ENCODE results near the gene CNNM3. TPM values are rescaled to one million over a fixed set of nuclear protein-coding genes. Genes with fewer than 3 reads are reported as not detected.

CNNM3 gene
- total RNA-seq, 1 experiment from 2014 or later, result 6.1 TPM

DNA sequence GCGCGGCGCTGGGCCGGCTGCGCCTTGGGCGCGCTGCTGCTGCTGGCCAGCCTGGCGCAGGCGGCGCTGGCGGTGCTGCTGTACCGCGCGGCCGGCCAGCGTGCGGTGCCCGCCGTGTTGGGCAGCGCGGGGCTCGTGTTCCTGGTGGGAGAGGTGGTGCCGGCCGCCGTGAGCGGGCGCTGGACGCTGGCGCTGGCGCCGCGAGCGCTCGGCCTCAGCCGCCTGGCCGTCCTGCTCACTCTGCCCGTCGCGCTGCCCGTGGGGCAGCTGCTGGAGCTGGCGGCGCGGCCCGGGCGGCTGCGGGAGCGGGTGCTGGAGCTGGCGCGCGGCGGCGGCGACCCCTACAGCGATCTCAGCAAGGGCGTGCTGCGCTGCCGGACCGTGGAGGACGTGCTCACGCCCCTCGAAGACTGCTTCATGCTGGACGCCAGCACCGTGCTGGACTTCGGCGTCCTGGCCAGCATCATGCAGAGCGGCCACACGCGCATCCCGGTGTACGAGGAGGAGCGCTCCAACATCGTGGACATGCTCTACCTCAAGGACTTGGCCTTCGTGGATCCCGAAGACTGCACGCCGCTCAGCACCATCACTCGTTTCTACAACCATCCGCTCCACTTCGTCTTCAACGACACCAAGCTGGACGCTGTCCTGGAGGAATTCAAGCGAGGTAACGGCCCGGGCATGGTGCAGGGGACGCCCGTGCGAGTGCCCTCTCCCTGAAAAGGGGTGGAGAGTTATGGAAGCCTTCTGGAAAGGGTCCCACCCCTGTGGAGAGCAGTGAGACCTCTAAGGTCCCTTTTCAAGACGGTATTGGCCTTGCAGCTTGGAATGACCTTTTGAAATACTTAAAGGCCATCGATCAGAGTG, 1.0 kb downstream of the CNNM3 start:
- DNase-seq (ENCODE audit: low read depth), result no peak

DNA sequence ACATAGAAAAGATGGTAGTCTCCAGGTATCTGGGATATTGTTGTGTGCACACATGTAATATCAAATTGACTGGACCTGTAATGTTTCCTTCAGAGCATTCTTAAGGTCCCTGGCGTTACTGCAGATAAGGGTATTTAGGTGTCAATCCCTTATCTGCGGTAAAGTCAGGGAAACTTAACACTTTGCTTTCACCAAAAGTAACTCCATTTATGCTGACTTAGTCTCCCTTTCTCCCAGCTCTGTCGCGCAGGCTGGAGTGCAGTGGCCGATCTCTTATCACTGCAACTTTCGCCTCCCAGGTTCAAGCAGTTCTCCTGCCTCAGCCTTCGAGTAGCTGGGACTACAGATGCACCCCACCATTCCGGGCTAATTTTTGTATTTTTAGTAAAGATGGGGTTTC, 1.8 kb downstream of the CNNM3 start:
- no peak for DNase-seq (ENCODE audit: low read depth)

DNA sequence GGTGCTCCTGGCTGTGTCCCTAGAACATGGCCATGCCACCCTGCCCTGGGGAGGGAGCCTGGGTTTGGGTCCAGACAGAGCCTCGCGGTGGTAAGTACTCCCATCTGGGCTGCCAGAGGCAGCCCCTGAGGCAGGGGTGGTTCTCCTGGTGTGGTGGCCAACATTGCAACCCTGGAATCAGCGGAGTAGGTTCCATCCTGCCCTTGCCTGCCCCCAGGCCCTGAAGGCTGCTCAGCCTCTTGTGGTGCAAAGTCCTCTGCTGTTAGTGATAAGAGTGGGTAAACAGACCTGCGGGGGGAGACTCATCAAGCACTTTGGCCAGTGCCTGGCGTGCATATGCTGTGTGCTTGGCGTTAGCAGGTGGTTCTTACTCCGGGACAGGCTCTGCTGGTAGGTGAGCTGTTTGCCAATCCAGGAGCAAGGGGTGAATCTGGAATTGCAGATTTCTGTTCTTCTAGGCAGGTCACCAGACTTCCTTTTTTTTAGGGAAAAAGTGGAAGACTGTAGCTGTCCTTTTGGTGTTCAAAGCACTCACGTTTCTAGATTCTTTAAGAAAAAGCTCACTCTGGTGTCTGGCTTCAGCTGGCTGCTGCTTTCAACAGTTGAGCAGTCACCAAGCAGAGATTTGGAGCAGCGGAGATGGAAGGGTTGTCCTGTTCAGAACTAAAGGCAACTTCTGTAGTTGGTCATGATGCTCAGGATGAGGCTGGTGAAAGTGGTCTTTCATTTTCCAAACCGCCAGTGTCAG, 3.2 kb downstream of the CNNM3 start:
- no peak for DNase-seq (ENCODE audit: low read depth)

DNA sequence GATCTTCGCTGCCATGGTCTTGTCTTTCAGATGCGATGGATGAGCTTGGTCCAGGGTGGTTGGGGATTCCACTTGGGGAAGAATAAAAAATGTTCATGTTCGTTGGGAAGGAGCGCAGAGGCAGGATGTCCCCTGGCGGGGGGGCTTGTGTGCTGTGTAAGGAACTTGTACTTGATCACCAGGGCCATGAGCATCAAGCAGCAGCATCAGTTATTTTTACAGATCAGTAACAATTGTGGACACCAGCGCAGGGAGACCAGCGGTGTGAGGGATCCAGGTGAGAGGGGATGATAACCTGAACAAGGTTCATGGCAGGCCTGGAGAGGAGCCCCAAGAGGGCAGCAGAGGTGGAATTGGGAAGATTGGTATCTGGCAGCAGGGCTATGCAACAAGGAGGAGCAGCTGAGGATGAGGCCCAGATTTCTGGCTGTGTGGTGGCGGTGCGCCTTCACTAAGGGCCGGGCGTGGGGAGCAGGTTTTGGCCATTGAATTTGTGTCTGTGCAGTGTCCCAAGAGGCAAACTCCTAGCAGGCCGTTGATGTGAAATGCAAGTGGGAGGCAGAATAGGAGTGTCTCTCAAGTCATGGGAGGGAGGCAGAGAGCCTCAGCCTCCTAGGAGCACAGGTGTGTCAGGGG, 3.9 kb downstream of the CNNM3 start:
- DNase-seq (ENCODE audit: low read depth), result no peak

DNA sequence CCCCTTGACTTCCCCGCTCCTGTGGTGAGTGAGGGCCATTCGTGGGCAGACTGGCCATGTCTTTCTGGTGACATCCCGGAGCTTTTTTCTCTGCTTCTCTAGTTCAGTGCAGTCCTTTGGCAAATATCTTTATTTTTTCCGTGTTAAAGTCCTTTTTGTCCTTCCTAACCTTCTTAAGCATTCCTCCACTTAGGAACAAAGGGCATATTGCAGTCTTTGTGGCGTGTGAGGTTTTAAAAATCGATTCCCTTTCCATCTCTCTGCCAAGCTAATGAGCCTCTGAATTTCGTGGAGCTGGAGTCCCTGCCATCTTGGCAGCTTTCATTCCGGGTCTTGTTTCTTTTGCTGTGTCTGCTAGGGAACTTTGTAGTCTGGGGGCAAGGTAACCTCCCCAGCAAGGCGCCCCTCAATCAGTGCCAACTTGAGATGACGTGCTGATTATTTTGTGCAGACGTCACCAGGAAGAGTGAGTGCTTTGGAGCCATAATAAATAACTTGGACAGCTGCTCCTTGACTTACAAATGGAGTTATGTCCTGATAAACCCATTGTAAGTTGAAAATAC, 5.1 kb downstream of the CNNM3 start:
- DNase-seq (ENCODE audit: low read depth), result no peak

DNA sequence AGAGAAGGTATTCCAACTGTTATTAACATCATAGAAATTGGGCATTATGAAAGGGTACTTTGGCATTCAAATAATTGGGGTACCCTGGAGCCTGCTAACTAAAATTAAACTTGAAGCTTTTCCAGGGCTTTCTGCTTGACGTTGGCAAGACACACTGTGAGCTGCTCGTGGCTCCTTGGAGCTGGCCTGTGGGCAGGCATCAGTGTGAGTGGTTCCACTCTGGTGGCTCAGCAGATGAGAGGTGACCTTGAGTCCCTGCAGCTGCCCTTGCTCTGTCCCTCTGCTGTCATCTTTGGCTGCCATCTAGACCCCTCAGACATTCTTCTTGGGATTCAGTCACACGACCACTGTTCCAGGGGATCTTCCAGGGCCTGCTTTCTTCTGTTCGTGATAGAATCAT, 6.7 kb downstream of the CNNM3 start:
- no peak for DNase-seq (ENCODE audit: low read depth)

DNA sequence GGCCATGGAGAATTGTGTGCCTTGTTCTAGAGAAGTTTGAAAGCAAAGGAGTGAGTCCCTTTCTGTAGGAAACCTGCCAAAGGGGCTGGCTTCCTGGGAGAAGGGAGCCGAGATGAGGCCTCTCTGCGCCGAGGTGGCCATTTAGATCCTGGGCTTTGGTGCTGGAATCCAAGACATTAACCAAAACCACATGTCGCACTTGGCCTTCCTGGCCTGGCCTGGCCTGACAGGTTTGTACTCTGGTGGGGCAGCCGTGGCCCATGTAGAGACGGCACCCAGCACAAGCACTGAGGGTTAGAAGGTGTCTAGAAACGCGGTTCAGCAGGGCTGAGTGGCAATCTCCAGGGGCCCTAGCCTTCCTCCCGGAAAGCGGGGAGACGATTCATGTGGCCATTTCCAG, 7.1 kb downstream of the CNNM3 start:
- DNase-seq (ENCODE audit: low read depth), result no peak

DNA sequence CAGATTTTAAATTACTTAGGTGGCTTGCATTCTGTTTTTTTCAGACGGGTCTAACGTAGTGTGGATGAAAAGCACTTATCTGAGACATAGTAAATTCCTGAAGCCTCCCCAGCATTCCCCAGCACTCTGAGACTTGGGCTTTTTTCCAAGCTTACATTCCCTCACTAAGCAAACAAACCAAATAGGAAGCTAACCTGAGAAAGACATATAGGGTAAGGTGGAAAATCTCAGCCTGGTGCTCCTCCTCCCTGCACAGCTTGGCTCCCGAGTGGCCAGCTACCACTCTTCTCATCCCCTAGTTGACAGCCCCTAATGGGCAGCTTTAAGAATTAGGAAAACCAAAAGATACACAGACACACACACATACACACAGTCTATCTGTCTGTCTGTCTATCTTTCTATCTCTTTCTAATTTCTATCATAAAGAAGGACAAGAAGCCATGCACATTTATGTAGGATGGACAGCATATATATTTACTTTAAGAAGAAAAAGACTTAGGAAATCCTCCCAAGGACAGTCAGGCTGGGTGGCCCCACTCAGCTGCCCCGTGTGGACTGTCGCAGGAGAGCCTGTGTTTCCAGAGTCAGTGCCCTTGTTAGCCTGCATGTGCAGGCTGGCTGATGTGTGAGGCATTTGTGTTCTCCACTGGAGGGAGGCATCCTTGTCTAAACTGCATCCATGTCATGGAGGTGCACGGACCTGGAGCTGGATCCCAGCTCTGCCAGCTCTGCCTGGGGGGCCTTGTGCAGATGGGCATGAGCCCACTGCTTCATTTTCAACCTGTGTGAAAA, 8.2 kb downstream of the CNNM3 start:
- peak; percentile 18 for DNase-seq (ENCODE audit: low read depth)

DNA sequence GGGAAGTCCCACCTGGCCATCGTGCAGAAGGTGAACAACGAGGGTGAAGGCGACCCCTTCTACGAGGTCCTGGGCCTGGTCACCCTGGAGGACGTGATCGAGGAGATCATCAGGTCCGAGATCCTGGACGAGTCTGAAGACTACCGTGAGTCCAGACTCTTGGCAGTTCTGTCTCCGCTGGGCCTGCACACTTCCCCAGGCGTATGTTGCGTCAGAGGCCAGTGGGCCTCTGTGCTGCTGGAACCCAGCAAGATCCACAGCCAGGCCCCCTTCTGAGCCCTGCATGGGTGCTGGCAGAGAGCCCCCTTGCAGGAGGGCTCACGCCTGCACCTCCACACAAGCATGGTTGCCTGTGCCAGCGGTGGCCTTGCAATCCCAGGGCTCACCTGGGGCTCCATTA, 9.0 kb downstream of the CNNM3 start:
- no peak for DNase-seq (ENCODE audit: low read depth)

DNA sequence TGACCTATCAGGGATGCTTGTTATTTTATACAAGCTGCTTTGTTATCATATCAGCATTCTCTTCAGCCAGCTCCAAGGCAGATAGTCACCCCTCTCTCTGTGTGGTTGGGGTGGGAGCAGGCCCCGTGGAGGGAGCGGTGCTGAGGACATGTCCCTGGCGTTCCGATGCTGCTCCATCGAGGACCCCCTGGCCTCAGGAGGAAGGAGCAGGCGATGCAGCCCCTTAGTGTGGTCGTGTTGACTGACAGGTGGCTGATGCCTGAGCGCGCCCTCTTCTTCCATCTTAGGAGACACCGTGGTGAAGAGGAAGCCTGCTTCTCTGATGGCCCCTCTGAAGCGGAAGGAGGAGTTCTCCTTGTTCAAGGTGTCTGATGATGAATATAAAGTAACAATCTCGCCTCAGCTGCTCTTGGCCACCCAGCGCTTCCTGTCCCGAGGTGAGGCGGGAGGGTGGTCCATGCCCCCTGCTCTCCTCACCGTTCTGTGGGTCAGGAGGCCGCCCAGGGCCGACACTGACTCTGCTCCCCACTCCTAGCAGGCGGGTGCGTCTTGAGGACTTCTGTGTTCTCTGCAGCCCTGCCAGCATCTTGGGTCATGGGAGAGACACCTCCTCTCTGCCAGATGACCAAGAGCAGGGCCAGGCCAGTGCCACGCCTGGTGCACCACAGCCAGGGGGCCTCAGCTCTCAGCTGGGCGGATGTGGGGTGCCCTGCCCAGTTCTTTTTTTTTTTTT, 10.6 kb downstream of the CNNM3 start:
- no peak for DNase-seq (ENCODE audit: low read depth)

DNA sequence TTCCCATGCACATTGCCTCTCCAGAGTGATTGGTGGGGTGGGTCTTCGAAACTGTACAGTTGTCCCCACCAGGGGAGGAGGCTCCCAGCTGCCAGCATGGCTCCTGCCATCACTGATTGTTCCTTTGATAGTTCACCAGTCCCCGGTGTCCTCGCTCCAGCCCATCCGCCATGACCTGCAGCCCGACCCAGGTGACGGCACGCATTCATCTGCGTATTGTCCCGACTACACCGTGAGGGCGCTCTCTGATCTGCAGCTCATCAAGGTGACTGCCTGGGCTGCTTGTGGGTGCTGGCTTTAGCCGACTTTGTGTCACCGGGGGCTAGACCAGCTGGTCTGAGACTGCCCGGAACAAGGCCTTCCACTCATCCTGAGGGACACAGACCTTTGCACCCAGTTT, 12.4 kb downstream of the CNNM3 start:
- no peak for DNase-seq (ENCODE audit: low read depth)

DNA sequence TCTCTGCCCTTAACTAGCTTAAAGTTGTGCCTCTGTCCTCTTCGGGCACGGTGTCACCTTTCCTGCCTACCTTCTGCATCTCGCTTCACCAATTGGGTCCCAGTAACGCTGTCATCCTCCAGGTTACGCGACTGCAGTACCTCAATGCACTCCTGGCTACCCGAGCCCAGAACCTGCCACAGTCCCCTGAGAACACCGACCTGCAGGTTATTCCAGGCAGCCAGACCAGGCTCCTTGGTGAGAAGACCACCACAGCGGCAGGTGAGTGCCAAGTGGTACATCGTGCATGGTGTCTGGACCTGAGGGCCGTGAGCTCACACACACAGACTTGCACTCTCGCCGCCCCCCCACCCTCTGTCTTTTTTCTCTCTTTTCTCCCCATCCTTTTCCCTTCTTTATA, 12.8 kb downstream of the CNNM3 start:
- no peak for DNase-seq (ENCODE audit: low read depth)

DNA sequence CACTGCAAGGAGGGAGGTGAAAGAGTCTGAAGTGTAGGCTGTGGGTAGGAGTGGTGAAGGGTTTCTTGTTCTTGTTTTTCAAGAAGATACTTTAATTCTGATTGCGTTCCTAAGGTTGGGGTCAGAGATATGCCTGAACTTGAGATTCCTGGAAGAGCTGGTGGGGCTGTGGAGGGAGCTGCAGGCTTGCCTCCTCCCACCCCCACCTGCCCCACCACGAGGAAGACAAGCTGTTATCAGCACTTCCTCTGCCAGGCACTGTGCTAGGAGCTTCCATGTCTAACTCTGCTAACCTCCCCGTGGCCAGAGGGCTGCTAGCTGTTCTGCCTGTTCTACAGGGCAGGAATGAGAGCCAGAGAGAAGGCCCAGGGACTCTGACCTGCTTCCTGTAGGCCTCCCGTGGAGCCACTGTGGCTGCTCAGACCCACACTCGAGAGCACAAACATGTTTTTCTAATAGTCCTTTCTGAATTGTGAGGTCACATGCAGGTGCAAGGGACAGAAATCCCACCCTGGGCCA, 14.0 kb downstream of the CNNM3 start:
- DNase-seq (ENCODE audit: low read depth), result no peak

DNA sequence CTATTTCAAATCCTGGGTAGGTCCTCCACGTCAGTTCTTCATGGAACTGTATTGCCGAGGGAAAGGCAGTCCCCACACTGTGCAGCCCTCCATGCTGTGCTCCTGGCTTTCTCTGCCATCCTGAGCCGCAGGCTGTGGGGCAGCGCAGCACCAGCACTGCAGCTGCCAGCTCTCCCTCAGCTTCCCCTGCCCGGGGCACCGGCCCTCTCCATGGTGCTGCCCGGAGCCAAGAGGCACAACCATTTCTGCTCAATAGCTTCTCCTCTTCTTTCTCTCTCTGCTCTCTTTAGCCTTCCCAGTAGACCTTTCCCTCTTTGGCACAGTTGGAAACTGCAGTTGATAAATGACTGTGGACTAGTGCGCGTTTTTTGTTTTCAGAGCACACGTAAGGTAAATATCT, 15.6 kb downstream of the CNNM3 start:
- no peak for DNase-seq (ENCODE audit: low read depth)

DNA sequence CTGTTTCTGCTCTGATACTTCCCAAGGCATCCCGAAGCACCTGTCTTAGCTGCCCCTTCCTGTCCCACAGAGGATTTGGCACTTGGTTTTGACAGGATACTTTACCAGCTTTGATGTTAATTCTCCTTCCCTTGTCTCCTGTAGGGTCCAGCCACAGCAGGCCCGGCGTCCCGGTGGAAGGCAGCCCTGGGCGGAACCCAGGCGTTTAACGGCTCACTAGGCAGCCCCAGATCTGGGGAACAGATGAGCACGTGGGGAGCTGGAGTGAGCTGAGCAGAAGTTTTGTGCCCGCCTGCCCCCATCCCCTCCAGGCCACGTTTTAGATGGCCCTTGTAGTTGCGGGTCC, 16.3 kb downstream of the CNNM3 start:
- no peak for DNase-seq (ENCODE audit: low read depth)

DNA sequence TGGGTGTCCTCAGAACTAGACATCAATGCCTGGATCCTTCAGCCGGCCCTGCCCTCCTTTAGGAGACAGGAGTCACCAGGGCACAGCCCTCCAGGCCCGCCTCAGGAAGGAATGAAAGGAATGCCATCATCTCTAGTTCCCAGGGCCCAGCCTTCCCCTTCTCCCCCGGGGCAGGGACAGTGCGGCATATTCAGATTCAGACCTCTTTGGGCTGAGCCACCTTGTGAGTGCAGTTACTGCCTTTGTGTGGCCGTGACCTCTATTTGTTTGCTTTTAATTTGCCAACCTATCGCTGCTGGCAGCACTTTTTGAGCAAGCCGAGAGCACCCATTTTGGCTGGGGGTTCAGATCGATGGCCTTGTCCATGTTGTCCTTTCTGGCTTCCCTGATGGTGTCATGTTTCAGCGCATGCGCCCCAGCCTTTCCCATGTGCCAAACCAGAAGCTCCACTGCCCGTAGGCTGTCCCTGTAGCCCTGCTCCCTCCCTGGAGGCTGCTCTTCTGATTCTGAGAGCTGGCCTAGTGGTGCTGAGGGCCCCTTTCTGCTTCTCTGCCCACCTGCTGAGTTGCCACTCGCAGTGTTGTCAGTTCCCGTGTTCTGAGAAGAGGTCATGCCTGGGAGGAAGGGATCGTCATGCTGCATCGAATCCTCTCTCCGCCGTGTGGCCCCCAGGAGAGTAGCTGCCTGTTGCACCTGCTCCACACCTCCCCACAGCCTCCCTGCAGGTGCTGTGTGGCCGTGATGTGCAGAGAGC, 16.9 kb downstream of the CNNM3 start:
- peak; percentile 9 for DNase-seq (ENCODE audit: low read depth)

DNA sequence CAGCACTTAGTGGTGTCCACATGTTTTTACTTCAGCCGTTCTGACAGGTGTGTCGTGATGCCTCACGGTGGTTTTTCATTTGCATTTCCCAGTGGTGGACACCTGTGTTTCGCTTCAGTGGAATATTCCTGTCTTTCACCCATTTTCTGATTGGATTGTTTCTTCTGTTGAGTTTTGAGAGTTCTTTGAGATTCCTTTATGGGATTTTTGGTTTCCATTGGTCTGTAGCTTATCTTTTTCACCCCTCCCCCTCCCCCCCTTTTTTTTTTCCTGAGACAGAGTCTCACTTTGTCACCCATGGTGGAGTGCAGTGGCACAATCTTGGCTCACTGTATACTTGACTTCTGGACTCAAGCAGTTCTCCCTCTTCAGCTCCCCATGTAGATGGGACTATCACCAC, 19.8 kb downstream of the CNNM3 start:
- no peak for DNase-seq (ENCODE audit: low read depth)

DNA sequence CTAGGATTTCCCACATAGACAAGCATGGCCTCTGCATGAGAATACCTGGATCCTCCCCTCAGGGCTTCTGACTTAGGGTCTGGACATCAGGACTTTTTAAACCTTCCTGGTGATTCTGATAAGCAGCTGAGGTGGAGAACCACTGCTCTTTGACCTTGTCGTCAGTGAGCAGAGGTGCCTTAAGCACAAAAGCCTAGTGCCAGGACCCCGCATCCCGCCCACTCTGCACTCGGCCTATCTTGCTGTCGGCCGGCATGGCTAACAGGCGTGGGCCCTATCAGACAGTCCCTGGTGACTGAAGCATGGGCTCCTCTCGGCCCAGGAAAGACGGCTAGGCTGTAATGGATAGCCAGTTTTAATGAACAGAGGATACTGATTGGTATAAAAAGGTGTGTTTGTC, 21.5 kb downstream of the CNNM3 start:
- no peak for DNase-seq (ENCODE audit: low read depth)

DNA sequence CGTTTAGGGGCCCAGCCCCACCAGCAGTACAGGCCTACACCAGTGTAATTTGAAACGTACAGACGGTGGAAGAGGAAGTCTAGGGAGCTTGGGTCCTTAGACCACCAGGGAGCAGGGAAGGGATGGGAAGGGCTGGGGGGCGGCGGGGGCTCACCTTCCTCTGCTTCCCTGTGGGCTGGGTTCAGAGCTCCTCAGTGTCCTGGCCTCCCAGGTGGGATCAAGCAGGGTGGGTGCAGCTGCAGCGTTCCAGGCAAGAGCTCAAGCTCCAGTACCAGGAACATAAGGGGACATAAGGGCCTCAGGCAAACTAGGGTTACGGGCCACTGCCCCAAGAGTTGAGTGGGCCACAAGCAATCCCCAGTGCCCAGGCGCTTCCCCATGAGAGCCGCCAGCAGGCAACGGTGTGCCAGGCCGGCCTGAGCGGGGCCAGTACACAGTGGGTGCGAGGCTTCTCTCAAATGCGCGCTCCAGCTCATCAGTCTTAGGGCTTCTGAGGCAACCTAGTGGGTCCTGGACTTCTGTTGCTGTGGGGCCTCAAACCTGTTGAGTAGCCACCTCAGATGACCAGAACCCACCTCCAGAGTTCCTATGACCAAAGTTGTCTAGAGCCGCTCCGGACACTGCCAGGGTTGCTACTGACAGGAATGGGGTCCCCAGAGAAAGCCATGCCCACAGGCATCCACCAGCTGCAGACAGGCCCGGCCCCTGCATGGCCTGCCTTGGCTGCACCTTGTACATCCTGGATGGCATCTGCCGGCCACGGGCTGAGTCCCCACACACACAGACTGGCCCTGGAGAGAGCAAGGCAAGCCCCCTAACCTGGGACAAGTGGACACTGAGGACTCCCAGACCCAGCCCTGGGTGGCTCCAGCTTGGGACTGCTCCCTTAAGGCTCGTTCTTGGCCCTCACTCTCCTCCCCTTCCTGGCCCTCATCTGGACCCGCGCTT, 22.6 kb downstream of the CNNM3 start:
- DNase-seq (ENCODE audit: low read depth), result no peak
